Left kidney (tissue), 2 donors: Measurements from ENCODE around the gene SLC26A1. TPM values are rescaled to one million over a fixed set of nuclear protein-coding genes. Genes with fewer than 3 reads are reported as not detected.
A peak's percentile ranks its signal among the peaks of the same experiment; 100 is the strongest.
"Not testable (repeated sequence)": the region's sequence is repeated elsewhere in the genome, so short reads cannot be mapped to it uniquely, and the experiment has no call there.

Experiments
- DNase-seq: peaks from one replicate; pipeline ENCODE4 v3.0.0-alpha.2; 2013
- polyA plus RNA-seq: library from polyadenylated mRNA; unstranded; fragments of 120-200 nt; gene quantifications from one replicate; pipeline ENCODE4 v1.2.1, GENCODE V29; 2013; ENCODE audit not compliant: insufficient read length

Gene SLC26A1
- polyA plus RNA-seq, 1 donor: 10.0 TPM

DNA sequence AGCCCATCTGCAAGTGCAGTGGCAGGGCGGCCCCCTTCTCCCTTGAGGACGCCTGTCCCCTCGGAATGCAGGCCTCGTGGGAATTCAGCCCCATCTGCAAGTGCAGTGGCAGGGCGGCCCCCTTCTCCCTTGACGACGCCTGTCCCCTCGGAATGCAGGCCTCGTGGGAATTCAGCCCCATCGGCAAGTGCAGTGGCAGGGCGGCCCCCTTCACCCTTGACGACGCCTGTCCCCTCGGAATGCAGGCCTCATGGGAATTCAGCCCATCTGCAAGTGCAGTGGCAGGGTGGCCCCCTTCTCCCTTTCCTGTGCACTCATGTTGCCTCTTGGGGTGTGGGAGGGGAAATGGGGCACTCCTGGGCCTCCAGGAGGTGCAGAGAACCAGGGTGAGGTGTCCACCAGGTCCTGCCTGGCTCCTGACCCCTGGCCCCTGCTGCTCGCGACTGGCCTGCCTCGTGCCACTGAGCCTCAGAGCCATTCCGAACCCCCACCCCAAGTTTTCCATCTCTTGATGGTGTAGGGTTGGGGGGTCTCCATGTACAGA lies 6.8 kb upstream of the SLC26A1 start:
- DNase-seq: no peak

GRCh38 chr4:999240-999863 lies 6.1 kb upstream of the SLC26A1 start:
- not testable (repeated sequence) for DNase-seq

DNA sequence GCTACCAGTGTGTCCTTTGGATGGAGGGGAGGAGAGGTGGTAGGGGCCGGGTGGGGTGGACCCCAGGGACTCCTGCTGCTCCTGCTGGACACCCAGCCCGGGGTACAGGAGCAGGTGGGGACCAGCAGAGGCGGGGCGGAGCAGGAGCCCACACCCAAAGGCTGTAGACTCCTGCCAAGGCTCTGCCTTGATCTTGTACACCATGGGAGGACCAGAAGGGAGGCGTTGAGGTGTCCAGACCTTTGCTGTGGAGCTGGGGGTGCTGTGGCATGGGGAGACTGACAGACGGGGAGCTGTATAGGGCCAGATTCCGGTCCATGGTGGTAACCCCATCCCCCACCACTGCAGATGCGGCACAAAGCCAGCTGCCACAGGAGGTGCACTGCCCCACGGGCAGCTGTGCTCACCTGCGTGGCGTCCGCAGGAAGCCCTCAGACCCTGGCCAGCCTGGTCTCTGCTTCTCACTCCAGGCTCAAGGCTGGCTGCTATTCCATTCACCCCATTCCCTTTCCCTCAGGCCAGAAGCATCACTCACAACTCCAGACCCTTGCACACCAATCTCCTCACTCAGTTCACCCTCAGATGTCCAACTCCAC lies 5.0 kb upstream of the SLC26A1 start:
- no peak for DNase-seq

GRCh38 chr4:997375-998071 lies 4.3 kb upstream of the SLC26A1 start:
- no peak for DNase-seq

GRCh38 chr4:996997-997374 lies 3.8 kb upstream of the SLC26A1 start:
- no peak for DNase-seq

GRCh38 chr4:996030-996996 lies 3.1 kb upstream of the SLC26A1 start:
- no peak for DNase-seq

GRCh38 chr4:995311-996026 lies 2.3 kb upstream of the SLC26A1 start:
- DNase-seq: no peak

DNA sequence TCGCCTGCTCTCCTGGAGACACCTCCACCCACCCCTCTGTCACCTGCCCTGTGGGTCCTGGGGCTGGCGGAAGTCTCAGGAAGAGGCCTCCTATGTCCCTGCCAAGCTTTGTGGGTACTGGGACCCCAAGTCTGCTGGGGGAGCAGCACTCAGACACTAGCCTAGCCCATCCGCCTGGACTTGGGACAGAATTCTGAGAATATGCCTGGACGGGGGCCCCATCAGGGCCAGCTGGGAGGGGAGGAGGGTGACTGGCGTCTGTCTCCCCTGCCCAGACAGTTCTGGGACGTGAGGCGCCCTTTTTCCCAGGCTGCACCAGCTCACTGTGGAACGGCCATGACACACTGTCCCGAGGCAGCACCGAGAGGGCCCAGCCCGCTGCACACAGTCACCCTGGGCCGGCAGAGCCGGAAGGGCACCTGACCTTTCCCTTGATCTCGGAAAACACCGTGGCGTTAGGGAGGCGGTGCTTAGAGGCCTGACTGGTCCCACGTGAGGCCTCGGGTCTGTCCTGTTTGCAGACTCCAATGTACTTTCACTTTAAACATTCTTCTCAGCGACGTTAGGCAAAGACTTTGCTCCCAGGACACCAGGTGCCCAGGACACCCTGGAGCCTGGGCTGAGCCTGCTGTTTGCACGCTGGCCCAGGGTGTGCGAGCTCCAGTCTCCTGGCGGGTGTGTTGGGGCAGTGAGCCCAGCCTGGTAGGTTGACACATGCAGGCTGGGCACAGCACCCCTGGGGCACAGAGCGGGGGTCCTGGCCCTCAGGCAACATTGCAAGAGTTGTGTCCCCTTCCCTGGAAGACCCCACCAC lies 700 bp downstream of the SLC26A1 start:
- DNase-seq: no peak

DNA sequence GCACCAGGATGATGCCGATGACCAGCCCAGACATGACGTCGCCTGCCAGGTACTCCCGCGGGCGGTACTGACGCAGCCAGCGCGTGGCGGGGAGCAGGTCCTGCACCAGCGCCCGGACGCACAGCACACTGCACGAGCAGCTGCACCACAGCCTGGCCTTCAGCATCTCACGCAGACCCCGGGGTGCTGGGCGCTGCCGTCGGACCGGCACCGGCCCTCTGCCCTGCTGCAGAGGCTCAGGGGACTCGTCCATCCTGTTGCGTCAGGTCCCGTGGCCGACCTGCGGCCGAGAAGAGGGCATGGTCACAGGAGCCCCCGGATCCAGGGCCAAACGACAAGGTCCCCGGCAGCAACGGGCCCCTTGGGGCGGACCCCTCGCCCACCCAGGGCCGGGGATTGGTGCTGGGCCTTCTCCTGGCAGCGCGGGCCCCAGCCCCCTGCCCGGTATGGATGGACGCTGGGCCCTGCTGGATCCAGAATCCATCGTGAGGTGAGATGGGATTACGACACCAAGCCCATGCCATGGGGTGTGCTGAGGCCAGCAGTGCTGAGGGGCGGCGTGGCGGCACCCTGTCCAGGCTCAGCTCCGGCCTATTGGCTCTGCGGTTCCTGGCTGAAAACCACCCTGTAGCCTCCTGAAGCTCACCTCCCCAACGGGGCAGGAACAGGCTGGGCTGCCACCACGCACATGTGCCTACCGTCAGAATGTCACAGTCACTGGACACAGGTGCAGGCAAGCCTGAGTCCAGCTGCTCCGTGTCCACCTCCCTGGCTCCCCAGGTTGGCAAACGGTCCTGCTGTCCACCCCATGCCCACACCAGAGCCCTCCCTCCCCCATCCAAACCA lies 1.5 kb downstream of the SLC26A1 start:
- no peak for DNase-seq

DNA sequence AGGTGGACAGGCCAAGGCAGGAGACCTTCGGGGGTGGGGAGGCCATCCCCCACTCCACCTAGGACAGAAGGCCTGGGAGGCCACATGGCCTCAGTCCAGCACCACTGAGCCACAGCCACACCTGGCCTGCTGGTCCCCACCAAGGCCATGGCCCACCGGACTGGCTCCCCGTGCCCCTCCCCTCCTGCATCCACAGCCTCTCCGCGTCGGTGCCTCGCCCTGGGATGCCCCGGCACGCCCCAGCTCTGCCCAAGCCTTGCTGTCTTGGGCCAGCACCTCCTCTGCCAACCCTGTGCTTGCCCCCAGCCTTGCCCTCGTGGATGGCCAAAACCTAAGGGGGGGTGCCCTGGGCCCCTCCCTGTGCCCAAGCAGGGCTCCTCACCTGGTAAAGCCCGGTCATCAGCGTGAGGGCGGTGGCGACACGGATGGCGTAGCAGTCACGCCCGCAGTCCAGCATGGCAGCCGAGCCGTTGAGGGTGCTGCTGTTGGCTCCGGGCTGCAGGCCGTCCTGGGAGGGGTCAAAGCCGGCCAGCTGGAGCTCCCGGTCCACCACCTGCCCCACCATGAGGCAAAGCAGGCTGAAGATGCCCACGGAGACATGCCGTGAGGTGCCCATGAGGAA lies 2.3 kb downstream of the SLC26A1 start:
- no peak for DNase-seq

- no peak for DNase-seq
Measured at GRCh38 chr4:989722-990471, 3.3 kb downstream of the SLC26A1 start.

DNA sequence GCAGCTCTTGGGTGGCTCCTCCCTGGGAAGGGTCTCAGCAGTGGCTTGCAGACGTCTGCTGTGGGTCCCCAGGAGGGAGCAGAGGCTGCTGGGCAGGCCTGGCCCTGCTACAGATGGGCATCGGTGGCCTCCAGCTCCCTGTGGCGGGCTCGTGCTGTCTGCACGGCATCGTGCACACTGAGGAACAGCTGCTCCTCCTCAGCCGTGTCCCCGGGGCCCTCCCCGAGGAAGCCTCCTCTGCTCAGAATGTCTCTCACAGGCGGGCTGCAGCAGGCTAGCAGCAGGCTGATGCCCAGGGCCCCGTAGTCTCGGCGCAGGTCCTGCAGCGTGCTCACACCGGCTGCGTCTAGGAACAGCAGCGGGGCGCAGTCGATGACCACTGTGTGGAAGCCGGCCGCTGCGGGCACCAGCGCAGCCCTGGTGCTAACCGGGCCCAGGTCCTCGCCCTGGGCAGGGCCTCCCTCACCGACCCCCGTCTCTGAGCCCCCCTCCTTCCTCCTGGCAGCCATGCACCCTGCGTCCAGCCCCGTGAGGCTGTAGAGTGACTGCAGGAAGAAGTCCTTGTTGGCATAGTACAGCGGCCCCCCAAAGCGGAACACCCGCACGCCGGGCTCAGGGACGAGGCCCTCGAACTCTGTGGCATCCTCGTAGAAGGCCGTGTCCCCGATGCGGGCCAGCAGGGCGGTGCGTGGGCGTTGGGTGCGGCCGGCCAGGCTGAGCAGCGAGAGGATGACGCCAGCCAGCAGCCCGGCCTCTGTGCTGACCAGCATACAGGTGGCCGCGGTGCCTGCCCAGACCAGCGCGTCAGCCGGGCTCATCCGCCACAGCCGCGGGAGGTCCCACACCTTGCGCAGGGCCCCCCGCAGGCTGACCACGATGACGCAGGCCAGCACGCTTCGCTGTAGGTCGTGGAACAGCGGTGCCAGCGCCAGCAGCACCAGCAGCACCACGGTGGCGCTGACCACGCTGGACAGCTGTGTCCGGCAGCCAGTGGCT lies 4.2 kb downstream of the SLC26A1 start:
- DNase-seq: no peak

DNA sequence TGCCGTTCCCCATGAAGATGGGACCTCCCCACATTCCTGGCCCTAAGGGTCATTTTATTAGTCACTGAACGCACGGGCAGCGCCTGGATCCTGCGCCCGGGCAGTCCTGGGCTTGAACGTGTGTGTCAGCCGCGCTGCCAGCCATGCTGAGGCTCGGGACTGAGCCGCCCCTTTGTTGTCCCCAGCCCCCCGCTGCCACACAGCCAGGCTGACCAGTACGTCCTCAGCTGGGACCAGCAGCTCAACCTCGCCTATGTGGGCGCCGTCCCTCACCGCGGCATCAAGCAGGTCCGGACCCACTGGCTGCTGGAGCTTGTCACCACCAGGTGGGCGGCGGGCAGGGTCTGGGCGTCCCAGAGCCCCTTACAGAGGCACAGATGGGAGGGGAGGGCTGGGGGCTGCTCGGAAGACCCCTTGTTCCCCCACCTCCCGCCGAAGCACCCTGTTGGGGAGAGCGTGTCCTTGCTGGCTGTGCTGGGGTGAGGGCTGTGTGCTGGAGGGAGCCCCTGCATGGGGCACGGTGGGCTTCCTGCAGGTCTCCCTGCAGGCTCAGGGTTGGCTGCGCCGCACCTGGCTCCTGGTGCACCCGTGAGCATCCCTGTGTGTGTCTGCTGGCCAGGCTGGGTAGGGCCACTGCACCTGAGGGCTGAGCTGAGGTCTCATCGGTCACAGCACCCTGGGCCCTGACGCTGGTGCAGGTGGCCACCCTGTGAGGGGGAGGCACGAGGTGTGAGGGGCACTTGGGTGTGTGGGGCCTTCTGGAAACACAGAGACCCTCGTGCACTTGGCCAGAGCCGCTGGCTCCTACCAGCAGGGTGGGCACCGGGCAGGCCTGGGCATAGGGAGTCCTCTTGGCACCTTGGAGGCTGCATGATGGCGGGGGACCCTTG lies 5.3 kb downstream of the SLC26A1 start:
- no peak for DNase-seq

GRCh38 chr4:986879-987623 lies 6.2 kb downstream of the SLC26A1 start, which contains the start of gene IDUA:
Gene IDUA (plus strand): TSS chr4:987044. CDS start chr4:987085, 41 bp downstream.
- DNase-seq: peak; percentile 83

- DNase-seq: no peak
Measured at GRCh38 chr4:986428-986878, 6.8 kb downstream of the SLC26A1 start.
